DND-41 (cell line): ENCODE measurements around the gene TMTC2.

ENCODE experiments used
- EZH2 ChIP-seq: IDR thresholded peaks from 3 replicates; pipeline ENCODE4 v1.6.1; 2012; ENCODE audit warnings: borderline replicate concordance, low read depth, mild to moderate bottlenecking, moderate library complexity, low read length, inconsistent platforms; ENCODE audit not compliant: severe bottlenecking
- TF ChIP-seq, protein P1 (sequence below): IDR thresholded peaks from 2 replicates; pipeline ENCODE4 v1.5.1; 2012; ENCODE audit warnings: borderline replicate concordance, low read length, moderate library complexity, mild to moderate bottlenecking; ENCODE audit not compliant: poor library complexity, severe bottlenecking; ENCODE audit errors: extremely low read depth

DNA sequence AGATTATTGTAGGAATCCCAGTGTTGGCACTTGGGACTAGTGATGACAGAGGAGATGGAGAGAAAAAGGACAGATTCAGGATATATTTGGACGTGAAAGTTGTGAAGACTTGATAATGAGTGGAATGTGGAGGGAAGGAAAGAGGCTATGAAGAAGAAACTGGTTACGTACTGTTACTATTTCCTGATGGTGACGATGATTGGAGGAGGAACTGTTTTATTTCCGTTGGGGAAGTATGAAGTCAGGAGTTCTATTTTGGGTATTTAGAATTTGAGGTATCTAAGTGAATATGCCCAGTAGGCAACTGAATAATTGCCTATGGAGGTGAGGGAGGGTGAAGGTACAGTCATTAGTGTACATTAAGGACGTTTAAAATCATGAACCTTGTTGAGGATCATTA lies 207.2 kb downstream of the TMTC2 start:
- TF ChIP-seq, protein P1, sequence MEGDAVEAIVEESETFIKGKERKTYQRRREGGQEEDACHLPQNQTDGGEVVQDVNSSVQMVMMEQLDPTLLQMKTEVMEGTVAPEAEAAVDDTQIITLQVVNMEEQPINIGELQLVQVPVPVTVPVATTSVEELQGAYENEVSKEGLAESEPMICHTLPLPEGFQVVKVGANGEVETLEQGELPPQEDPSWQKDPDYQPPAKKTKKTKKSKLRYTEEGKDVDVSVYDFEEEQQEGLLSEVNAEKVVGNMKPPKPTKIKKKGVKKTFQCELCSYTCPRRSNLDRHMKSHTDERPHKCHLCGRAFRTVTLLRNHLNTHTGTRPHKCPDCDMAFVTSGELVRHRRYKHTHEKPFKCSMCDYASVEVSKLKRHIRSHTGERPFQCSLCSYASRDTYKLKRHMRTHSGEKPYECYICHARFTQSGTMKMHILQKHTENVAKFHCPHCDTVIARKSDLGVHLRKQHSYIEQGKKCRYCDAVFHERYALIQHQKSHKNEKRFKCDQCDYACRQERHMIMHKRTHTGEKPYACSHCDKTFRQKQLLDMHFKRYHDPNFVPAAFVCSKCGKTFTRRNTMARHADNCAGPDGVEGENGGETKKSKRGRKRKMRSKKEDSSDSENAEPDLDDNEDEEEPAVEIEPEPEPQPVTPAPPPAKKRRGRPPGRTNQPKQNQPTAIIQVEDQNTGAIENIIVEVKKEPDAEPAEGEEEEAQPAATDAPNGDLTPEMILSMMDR = no peak
- no peak for TF ChIP-seq EZH2
